ENCODE data around the gene TEX13B. TPM values are rescaled to one million over a fixed set of nuclear protein-coding genes. Genes with fewer than 3 reads are reported as not detected.

Gene TEX13B
- total and polyA plus RNA-seq, 2 donors (not counting 3 experiments of a cell fraction or from before 2014, with no cell fraction given): not detected

- peak; percentile 88 for FAIRE-seq
- Histone ChIP-seq H3K4me1 (ENCODE audit: control insufficient read depth, extremely low read depth, insufficient read depth, low read length) (peaks cover 27% of the 10 kb centered on the region), H4K20me1 (replicated peaks; ENCODE audit: control insufficient read depth, extremely low read depth, insufficient read depth, low read length) (no peaks in the 10 kb centered on the region), H3K9me3 (replicated peaks; ENCODE audit: control insufficient read depth, insufficient read depth, low read length) (no peaks in the 10 kb centered on the region), H3K9ac (replicated peaks; ENCODE audit: extremely low read depth, insufficient read depth, low read length) (peak overlapping the region; percentile 42), H2AFZ (ENCODE audit: low read depth, low read length) (no peak overlapping the region), H3K36me3 (ENCODE audit: control insufficient read depth in 2 of 2, extremely low read depth in 1 of 2, insufficient read depth in 2 of 2, low read length in 2 of 2) (no peaks in the 10 kb centered on the region), H3K4me3 (replicated peaks in 1 of 3; ENCODE audit: insufficient read depth in 1 of 3, low read depth in 1 of 3, low read length in 3 of 3) (no peak overlapping the region), H3K79me2 (ENCODE audit: control insufficient read depth, insufficient read depth, low read length) (no peaks in the 10 kb centered on the region), H3K27ac (ENCODE audit: insufficient read depth, low read depth, low read length) (peak overlapping the region; percentile 93), H3K9me1 (replicated peaks; ENCODE audit: control insufficient read depth, extremely low read depth, insufficient read depth, low read length) (no peaks in the 10 kb centered on the region), H3K27me3 (ENCODE audit: control insufficient read depth in 2 of 2, insufficient read depth in 2 of 2, low read length in 2 of 2) (no peaks in the 10 kb centered on the region), H3K4me2 (ENCODE audit: insufficient read depth, low read length) (peak overlapping the region; percentile 30)
- intact Hi-C loops (cut with micrococcal nuclease): loop anchor here (1.0 to 10.0 kb wide), 5 partner anchors 14 to 348 kb away; partner anchors contain the start of genes ATG4A and PSMD10
- TF ChIP-seq GATA2 (IDR thresholded peaks at IDR 0.05; ENCODE audit: insufficient read depth, insufficient read length, low read depth, low read length) (no peak), JUN (IDR thresholded peaks at IDR 0.05; ENCODE audit: borderline replicate concordance, insufficient read depth, insufficient read length, low read depth) (peak; percentile 70)
- dilution Hi-C loops (cut with MboI; ENCODE audit: extremely low pct_ligation_motif_present, low sequenced_read_pairs): no loop called here
- ChIA-PET POLR2A (no interaction called here), CTCF (interaction anchor here (0.7 to 3.0 kb wide), 5 partner anchors 21 to 202 kb away, joined by 3 to 42 read pairs (median 6); no protein-coding TSS in a partner anchor)
- no TSS peak for BruUV-seq (replicated peaks)
- DNase-seq (ENCODE audit: low read depth, low spot score): peak; percentile 70
These were observed 40.4 kb upstream of the TEX13B start for GRCh38 chrX:108022491-108023089.

- FAIRE-seq (peak; percentile 91), DNase-seq (ENCODE audit: low read depth, low spot score) (peak; percentile 55)
- Histone ChIP-seq H3K27me3 (ENCODE audit: control insufficient read depth in 2 of 2, insufficient read depth in 2 of 2, low read length in 2 of 2) (no peaks in the 10 kb centered on the region), H3K9ac (replicated peaks; ENCODE audit: extremely low read depth, insufficient read depth, low read length) (no peak overlapping the region), H3K9me1 (replicated peaks; ENCODE audit: control insufficient read depth, extremely low read depth, insufficient read depth, low read length) (no peaks in the 10 kb centered on the region), H3K36me3 (ENCODE audit: control insufficient read depth in 2 of 2, extremely low read depth in 1 of 2, insufficient read depth in 2 of 2, low read length in 2 of 2) (no peaks in the 10 kb centered on the region), H3K27ac (ENCODE audit: insufficient read depth, low read depth, low read length) (no peak overlapping the region), H2AFZ (ENCODE audit: low read depth, low read length) (peak overlapping the region; percentile 56), H3K9me3 (replicated peaks; ENCODE audit: control insufficient read depth, insufficient read depth, low read length) (no peaks in the 10 kb centered on the region), H3K4me2 (ENCODE audit: insufficient read depth, low read length) (no peak overlapping the region), H4K20me1 (replicated peaks; ENCODE audit: control insufficient read depth, extremely low read depth, insufficient read depth, low read length) (no peaks in the 10 kb centered on the region), H3K79me2 (ENCODE audit: control insufficient read depth, insufficient read depth, low read length) (no peaks in the 10 kb centered on the region), H3K4me3 (replicated peaks in 1 of 3; ENCODE audit: insufficient read depth in 1 of 3, low read depth in 1 of 3, low read length in 3 of 3) (no peak overlapping the region), H3K4me1 (ENCODE audit: control insufficient read depth, extremely low read depth, insufficient read depth, low read length) (peaks cover 19% of the 10 kb centered on the region)
- no TSS peak for BruUV-seq (replicated peaks)
- intact Hi-C loops (cut with micrococcal nuclease): loop anchor here (1.0 to 10.0 kb wide), 3 partner anchors 52 to 306 kb away; no protein-coding TSS in a partner anchor
- ChIA-PET POLR2A (no interaction called here), CTCF (interaction anchor here (0.7 to 3.0 kb wide), 13 partner anchors 16 to 385 kb away, joined by 3 to 42 read pairs (median 3); no protein-coding TSS in a partner anchor)
- TF ChIP-seq EZH2 (IDR thresholded peaks at IDR 0.05; ENCODE audit: borderline replicate concordance, low read depth, low read length, severe bottlenecking): no peak
- TF ChIP-seq CTCF (IDR thresholded peaks at IDR 0.05; ENCODE audit: extremely low read depth in 1 of 2, insufficient read depth in 1 of 2, low read depth in 1 of 2, low read length in 2 of 2): peak; percentile 26 to 44
- dilution Hi-C loops (cut with MboI; ENCODE audit: extremely low pct_ligation_motif_present, low sequenced_read_pairs): no loop called here
These were observed 38.5 kb upstream of the TEX13B start for GRCh38 chrX:108020631-108021030.
